Measurements from ENCODE around the gene LRPAP1.

Gene LRPAP1

GRCh38 chr4:3498901-3499510 is 33.2 kb downstream of the LRPAP1 start:
- no peak for DNase-seq

GRCh38 chr4:3498407-3498806 is 33.8 kb downstream of the LRPAP1 start:
- no peak for DNase-seq

- DNase-seq: no peak
Observed at GRCh38 chr4:3497523-3498389, 34.5 kb downstream of the LRPAP1 start.

- no peak for DNase-seq
Observed at GRCh38 chr4:3497095-3497494, 35.1 kb downstream of the LRPAP1 start.

- no peak for DNase-seq
Observed at GRCh38 chr4:3496021-3496420, 36.2 kb downstream of the LRPAP1 start.

- no peak for DNase-seq
Observed at GRCh38 chr4:3495204-3495975, 36.8 kb downstream of the LRPAP1 start.

- no peak for DNase-seq
Observed at GRCh38 chr4:3494462-3494871, 37.8 kb downstream of the LRPAP1 start.

- DNase-seq: no peak
Observed at GRCh38 chr4:3493720-3494461, 38.3 kb downstream of the LRPAP1 start.

- no peak for DNase-seq
Observed at GRCh38 chr4:3492741-3493719, 39.2 kb downstream of the LRPAP1 start.

GRCh38 chr4:3491681-3492405 is 40.4 kb downstream of the LRPAP1 start:
- no peak for DNase-seq

GRCh38 chr4:3489451-3489962 is 42.7 kb downstream of the LRPAP1 start:
- DNase-seq: no peak

- DNase-seq: no peak
Observed at GRCh38 chr4:3488820-3489219, 43.4 kb downstream of the LRPAP1 start.

GRCh38 chr4:3487861-3488260 is 44.4 kb downstream of the LRPAP1 start:
- DNase-seq: no peak

GRCh38 chr4:3486541-3487540 is 45.4 kb downstream of the LRPAP1 start:
- no peak for DNase-seq

GRCh38 chr4:3485886-3486540 is 46.2 kb downstream of the LRPAP1 start:
- no peak for DNase-seq

- no peak for DNase-seq
Observed at GRCh38 chr4:3485011-3485791, 47.0 kb downstream of the LRPAP1 start.

- no peak for DNase-seq
Observed at GRCh38 chr4:3484057-3484973, 47.9 kb downstream of the LRPAP1 start.

Measured in activated effector memory CD4-positive, alpha-beta T cell treated with Interleukin-2 at 50 U/mL for 16 hours (primary cell).